GM13977 (cell line): ENCODE data around the gene CGN.

Source experiments
- DNase-seq: peaks from one replicate; pipeline ENCODE4 v3.0.0; 2012; ENCODE audit warnings: low spot score
- CTCF ChIP-seq: IDR thresholded peaks from 2 replicates; pipeline ENCODE4 v1.5.1; 2012; ENCODE audit warnings: mild to moderate bottlenecking, control low read depth; ENCODE audit not compliant: insufficient read depth; ENCODE audit errors: extremely low read depth, missing control alignments
- in situ Hi-C: fragments of 300-500 bp; cut with MboI; formaldehyde crosslinking; loops from one replicate; pipeline ENCODE4 v1.12.0; 2022; ENCODE audit warnings: low sequenced_read_pairs, low pct_unique_long_range_greater_than_20kb, mixed read lengths, inconsistent platforms; ENCODE audit not compliant: unreplicated experiment

CGN gene

GRCh38 chr1:151581921-151582320 lies 70.7 kb downstream of the CGN start:
- in situ Hi-C loops, result no loop called here
- TF ChIP-seq CTCF, result no peak
- no peak for DNase-seq

- no peak for DNase-seq
- in situ Hi-C loops, result no loop called here
- no peak for TF ChIP-seq CTCF
These were observed 72.6 kb downstream of the CGN start for GRCh38 chr1:151583796-151584195.

- DNase-seq, result no peak
- no peak for TF ChIP-seq CTCF
- in situ Hi-C loops, result no loop called here
These were observed 73.1 kb downstream of the CGN start for GRCh38 chr1:151584278-151584677.

GRCh38 chr1:151584780-151585179 lies 73.6 kb downstream of the CGN start:
- TF ChIP-seq CTCF, result no peak
- DNase-seq, result no peak
- in situ Hi-C loops, result no loop called here

- in situ Hi-C loops, result no loop called here
- DNase-seq, result no peak
- TF ChIP-seq CTCF, result no peak
These were observed 74.4 kb downstream of the CGN start for GRCh38 chr1:151585622-151586021.
